ENCODE results near the gene MPPED1.

Gene MPPED1

DNA sequence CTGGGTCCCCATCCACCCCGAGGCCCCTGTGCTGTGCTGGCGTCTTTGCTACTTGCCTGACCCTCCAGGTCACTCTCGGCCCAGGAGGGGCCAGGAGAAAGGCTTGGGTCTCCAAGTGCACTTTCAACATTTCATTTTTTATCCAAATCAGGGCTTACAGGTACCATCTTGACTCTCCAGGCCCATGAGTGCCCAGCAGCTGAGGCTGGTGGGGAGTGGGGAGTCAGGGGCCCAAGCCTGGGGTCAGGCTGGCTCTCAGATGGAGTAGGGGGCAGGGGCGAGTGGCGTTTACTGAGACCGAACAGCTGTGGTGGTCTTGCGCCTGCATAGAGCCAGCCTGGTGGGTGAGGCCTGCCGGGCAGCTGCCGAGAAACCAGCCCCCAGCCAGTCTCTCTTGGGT lies 61.6 kb downstream of the MPPED1 start:
- no peak for DNase-seq (ENCODE audit: low read depth)
- no peak for TF ChIP-seq CTCF (conservative IDR thresholded peaks at IDR 0.05; ENCODE audit: control insufficient read depth, insufficient read depth, low read depth, low read length)
- no peak overlapping the region for H3K4me3 ChIP-seq (ENCODE audit: control insufficient read depth, low read depth, low read length)

- no peak for DNase-seq (ENCODE audit: low read depth)
- TF ChIP-seq CTCF (conservative IDR thresholded peaks at IDR 0.05; ENCODE audit: control insufficient read depth, insufficient read depth, low read depth, low read length): no peak
- no peak overlapping the region for H3K4me3 ChIP-seq (ENCODE audit: control insufficient read depth, low read depth, low read length)
Observed at GRCh38 chr22:43474161-43475101, 62.6 kb downstream of the MPPED1 start.

GRCh38 chr22:43475549-43476076 lies 63.8 kb downstream of the MPPED1 start:
- TF ChIP-seq CTCF (conservative IDR thresholded peaks at IDR 0.05; ENCODE audit: control insufficient read depth, insufficient read depth, low read depth, low read length): no peak
- no peak for DNase-seq (ENCODE audit: low read depth)
- no peak overlapping the region for H3K4me3 ChIP-seq (ENCODE audit: control insufficient read depth, low read depth, low read length)

DNA sequence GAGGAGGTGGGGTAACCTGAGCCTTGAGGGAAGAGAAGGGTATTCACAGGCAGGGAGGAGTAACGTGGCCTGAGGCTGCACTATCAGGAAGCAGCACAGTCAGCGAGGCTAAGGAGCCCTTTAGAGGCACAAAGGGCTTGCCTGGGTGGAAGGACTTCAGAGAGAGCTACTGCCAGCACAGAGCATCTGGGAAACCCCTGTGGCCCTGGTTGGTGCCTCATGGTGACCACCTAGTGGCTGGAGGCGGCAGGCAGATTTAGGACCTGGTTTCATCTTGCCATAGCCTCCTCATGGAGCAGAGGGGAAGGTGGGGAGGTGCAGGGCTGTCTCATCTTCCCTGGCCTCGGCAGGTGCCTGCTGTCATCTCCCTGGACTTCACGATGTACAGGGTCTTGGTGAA lies 64.5 kb downstream of the MPPED1 start:
- TF ChIP-seq CTCF (conservative IDR thresholded peaks at IDR 0.05; ENCODE audit: control insufficient read depth, insufficient read depth, low read depth, low read length): no peak
- H3K4me3 ChIP-seq (ENCODE audit: control insufficient read depth, low read depth, low read length): no peak overlapping the region
- DNase-seq (ENCODE audit: low read depth): no peak

DNA sequence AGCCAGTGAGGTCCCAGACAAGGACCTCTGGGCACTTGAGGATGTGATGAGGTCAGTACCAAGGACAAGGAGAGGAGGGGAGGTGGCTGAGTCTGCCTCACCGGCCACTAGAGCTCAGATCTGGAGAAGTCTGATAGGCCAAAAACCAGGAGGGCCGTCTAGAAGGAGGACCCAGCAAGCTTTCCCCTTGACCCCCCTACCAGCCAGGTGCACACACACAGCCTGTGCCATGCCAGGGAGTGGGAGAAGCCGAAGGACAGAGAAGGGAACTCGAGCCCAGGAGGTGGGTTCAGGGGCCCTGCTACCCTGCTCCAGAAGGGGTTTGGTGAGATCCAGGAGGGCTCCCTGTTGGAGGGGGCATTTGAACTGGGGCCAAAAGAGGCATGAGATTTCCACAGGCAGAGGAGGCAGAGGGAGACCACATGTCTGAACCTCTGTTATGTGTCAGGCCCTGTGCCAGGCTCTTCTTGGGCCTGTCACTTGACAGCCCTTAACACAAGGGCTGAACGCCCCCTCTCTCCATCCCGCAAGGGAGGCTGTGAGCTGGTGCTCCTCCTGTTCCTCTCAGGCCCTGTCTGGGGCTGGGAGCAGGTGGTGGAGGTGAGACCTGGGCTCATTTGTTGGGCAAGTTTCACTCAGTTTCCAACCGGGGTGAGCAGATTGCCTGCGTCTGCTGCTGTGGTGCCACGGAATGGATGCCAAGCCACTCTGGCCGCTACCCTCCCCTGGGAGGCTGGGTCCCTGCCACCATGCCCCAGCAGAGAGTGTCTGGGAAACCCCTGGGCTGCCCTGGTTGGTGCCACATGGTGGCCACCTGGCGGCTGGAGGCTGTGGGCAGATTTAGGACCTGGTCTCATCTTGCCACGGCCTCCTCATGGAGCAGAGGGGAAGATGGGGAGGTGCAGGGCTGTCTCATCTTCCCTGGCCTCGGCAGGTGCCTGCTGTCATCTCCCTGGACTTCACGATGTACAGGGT lies 65.2 kb downstream of the MPPED1 start:
- TF ChIP-seq CTCF (conservative IDR thresholded peaks at IDR 0.05; ENCODE audit: control insufficient read depth, insufficient read depth, low read depth, low read length): no peak
- H3K4me3 ChIP-seq (ENCODE audit: control insufficient read depth, low read depth, low read length): no peak overlapping the region
- DNase-seq (ENCODE audit: low read depth): no peak

DNA sequence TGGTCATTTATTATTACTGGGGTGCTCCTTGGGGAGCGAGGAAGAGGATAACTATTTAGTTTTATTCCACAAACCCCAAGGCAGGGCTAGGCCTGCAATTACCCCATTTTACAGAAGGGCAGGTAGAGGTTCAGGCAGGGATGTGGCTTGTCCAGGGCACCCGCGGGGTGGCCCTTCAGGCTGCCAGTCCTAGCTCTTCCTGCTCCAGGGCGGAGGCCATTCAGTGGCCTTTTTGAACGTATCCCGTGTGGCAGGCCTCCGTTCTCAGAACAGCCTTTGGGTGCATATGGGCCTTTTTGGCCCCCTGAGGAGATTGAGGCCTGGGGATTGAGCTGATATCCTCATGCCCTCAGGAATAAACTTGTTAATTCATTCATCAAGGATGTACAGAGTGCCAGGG lies 66.2 kb downstream of the MPPED1 start:
- TF ChIP-seq CTCF (conservative IDR thresholded peaks at IDR 0.05; ENCODE audit: control insufficient read depth, insufficient read depth, low read depth, low read length): no peak
- no peak overlapping the region for H3K4me3 ChIP-seq (ENCODE audit: control insufficient read depth, low read depth, low read length)
- DNase-seq (ENCODE audit: low read depth): no peak

Data from fibroblast of mammary gland (primary cell).